ENCODE data around the gene FAM187B. TPM values are rescaled to one million over a fixed set of nuclear protein-coding genes. Genes with fewer than 3 reads are reported as not detected.

The FAM187B gene
- total RNA-seq, 1 experiment from 2014 or later, result not detected

GRCh38 chr19:35184267-35184666 is 44.3 kb downstream of the FAM187B start:
- ChIA-PET CTCF (no interaction called here), POLR2A (ENCODE audit: unreplicated experiment) (no interaction called here)
- H3K9me2 ChIP-seq (ENCODE audit: insufficient read depth), result no peaks in the 10 kb centered on the region
- TF ChIP-seq EZH2 (IDR thresholded peaks at IDR 0.05; ENCODE audit: low read depth), result no peak
- TF ChIP-seq CTCF (conservative IDR thresholded peaks at IDR 0.05), result no peak
- H3K36me3 ChIP-seq (ENCODE audit: low read depth), result no peaks in the 10 kb centered on the region
- H3K27ac ChIP-seq, result no peak overlapping the region
- no peaks in the 10 kb centered on the region for H4K20me1 ChIP-seq (ENCODE audit: insufficient read depth)
- no peaks in the 10 kb centered on the region for H3K79me2 ChIP-seq (ENCODE audit: low read depth)
- no peak overlapping the region for H3K4me2 ChIP-seq
- no peak for DNase-seq
- intact Hi-C loops (cut with micrococcal nuclease; ENCODE audit: unreplicated experiment), result no loop called here
- H3K9me3 ChIP-seq (ENCODE audit: insufficient read depth, low read depth), result no peaks in the 10 kb centered on the region; the same call in 1 of the 2 replicates
- no TSS peak for BruUV-seq (replicated peaks)
- no peak overlapping the region for H2AFZ ChIP-seq
- H3K27me3 ChIP-seq (ENCODE audit: insufficient read depth, low read depth), result no peaks in the 10 kb centered on the region
- H3K4me1 ChIP-seq (replicated peaks; ENCODE audit: insufficient read depth), result no peaks in the 10 kb centered on the region
- no peaks in the 10 kb centered on the region for H3F3A ChIP-seq (ENCODE audit: insufficient read depth, low read depth)
- no peak overlapping the region for H3K4me3 ChIP-seq

- no peak overlapping the region for H3K4me2 ChIP-seq
- ChIA-PET CTCF (no interaction called here), POLR2A (ENCODE audit: unreplicated experiment) (no interaction called here)
- H2AFZ ChIP-seq, result no peak overlapping the region
- BruUV-seq (replicated peaks), result no TSS peak
- H3F3A ChIP-seq (ENCODE audit: insufficient read depth, low read depth), result peaks cover 4% of the 10 kb centered on the region; the same call in 1 of the 2 replicates
- H3K36me3 ChIP-seq (ENCODE audit: low read depth), result no peaks in the 10 kb centered on the region
- H3K27ac ChIP-seq, result no peak overlapping the region
- no peaks in the 10 kb centered on the region; the same call in 1 of the 2 replicates for H3K9me3 ChIP-seq (ENCODE audit: insufficient read depth, low read depth)
- H3K9me2 ChIP-seq (ENCODE audit: insufficient read depth), result no peaks in the 10 kb centered on the region
- H3K79me2 ChIP-seq (ENCODE audit: low read depth), result no peaks in the 10 kb centered on the region
- no peaks in the 10 kb centered on the region for H3K27me3 ChIP-seq (ENCODE audit: insufficient read depth, low read depth)
- no peak for DNase-seq
- peaks cover 7% of the 10 kb centered on the region for H3K4me1 ChIP-seq (replicated peaks; ENCODE audit: insufficient read depth)
- TF ChIP-seq EZH2 (IDR thresholded peaks at IDR 0.05; ENCODE audit: low read depth) (no peak), CTCF (conservative IDR thresholded peaks at IDR 0.05) (no peak)
- H4K20me1 ChIP-seq (ENCODE audit: insufficient read depth), result no peaks in the 10 kb centered on the region
- H3K4me3 ChIP-seq, result no peak overlapping the region
- intact Hi-C loops (cut with micrococcal nuclease; ENCODE audit: unreplicated experiment), result no loop called here
These were observed 47.2 kb downstream of the FAM187B start for GRCh38 chr19:35181387-35181786.

- ChIA-PET CTCF (no interaction called here), POLR2A (ENCODE audit: unreplicated experiment) (interaction anchor here (0.6 kb wide), 1 partner anchor 12 kb away, joined by 4 read pairs; no protein-coding TSS in a partner anchor)
- H3K4me3 ChIP-seq, result no peak overlapping the region
- no peaks in the 10 kb centered on the region; the same call in 1 of the 2 replicates for H3K9me3 ChIP-seq (ENCODE audit: insufficient read depth, low read depth)
- no peak overlapping the region for H2AFZ ChIP-seq
- no peaks in the 10 kb centered on the region for H4K20me1 ChIP-seq (ENCODE audit: insufficient read depth)
- H3K79me2 ChIP-seq (ENCODE audit: low read depth), result no peaks in the 10 kb centered on the region
- H3K4me1 ChIP-seq (replicated peaks; ENCODE audit: insufficient read depth), result peaks cover 22% of the 10 kb centered on the region
- BruUV-seq (replicated peaks), result no TSS peak
- H3K27ac ChIP-seq, result no peak overlapping the region
- TF ChIP-seq EZH2 (IDR thresholded peaks at IDR 0.05; ENCODE audit: low read depth) (no peak), CTCF (conservative IDR thresholded peaks at IDR 0.05) (no peak)
- H3K9me2 ChIP-seq (ENCODE audit: insufficient read depth), result no peaks in the 10 kb centered on the region
- H3K36me3 ChIP-seq (ENCODE audit: low read depth), result no peaks in the 10 kb centered on the region
- no peaks in the 10 kb centered on the region for H3K27me3 ChIP-seq (ENCODE audit: insufficient read depth, low read depth)
- intact Hi-C loops (cut with micrococcal nuclease; ENCODE audit: unreplicated experiment), result no loop called here
- H3K4me2 ChIP-seq, result no peak overlapping the region
- no peak for DNase-seq
- H3F3A ChIP-seq (ENCODE audit: insufficient read depth, low read depth), result peaks cover 14% of the 10 kb centered on the region; the same call in 1 of the 2 replicates
These were observed 48.7 kb downstream of the FAM187B start for GRCh38 chr19:35179830-35180229.

Measured in PC-9 (cell line).